ENCODE data around the gene KHDC3L.

Gene KHDC3L

GRCh38 chr6:73328790-73329189 lies 33.7 kb upstream of the KHDC3L start:
- Histone ChIP-seq H3K9me3 (ENCODE audit: severe bottlenecking) (no peaks in the 10 kb centered on the region), H3K4me3 (ENCODE audit: severe bottlenecking) (no peak overlapping the region), H3K36me3 (ENCODE audit: low read depth) (no peaks in the 10 kb centered on the region), H3K27ac (ENCODE audit: poor library complexity, severe bottlenecking) (no peak overlapping the region), H3K4me1 (ENCODE audit: insufficient read depth, poor library complexity, severe bottlenecking) (no peaks in the 10 kb centered on the region), H3K27me3 (ENCODE audit: insufficient read depth, poor library complexity, severe bottlenecking) (no peaks in the 10 kb centered on the region)
- TF ChIP-seq CTCF (IDR thresholded peaks at IDR 0.05; ENCODE audit: poor library complexity, severe bottlenecking) = no peak
- DNase-seq (ENCODE audit: low spot score) (no peak), ATAC-seq (ENCODE audit: low read depth) (no peak)

- H3K4me1 ChIP-seq (ENCODE audit: insufficient read depth, poor library complexity, severe bottlenecking) = no peaks in the 10 kb centered on the region
- no peak for TF ChIP-seq CTCF (IDR thresholded peaks at IDR 0.05; ENCODE audit: poor library complexity, severe bottlenecking)
- no peak overlapping the region for H3K27ac ChIP-seq (ENCODE audit: poor library complexity, severe bottlenecking)
- no peaks in the 10 kb centered on the region for H3K9me3 ChIP-seq (ENCODE audit: severe bottlenecking)
- DNase-seq (ENCODE audit: low spot score) (no peak), ATAC-seq (ENCODE audit: low read depth) (no peak)
- H3K36me3 ChIP-seq (ENCODE audit: low read depth) = no peaks in the 10 kb centered on the region
- no peak overlapping the region for H3K4me3 ChIP-seq (ENCODE audit: severe bottlenecking)
- H3K27me3 ChIP-seq (ENCODE audit: insufficient read depth, poor library complexity, severe bottlenecking) = no peaks in the 10 kb centered on the region
These were observed 33.3 kb upstream of the KHDC3L start for GRCh38 chr6:73329201-73329600.

GRCh38 chr6:73339340-73339739 lies 23.1 kb upstream of the KHDC3L start:
- no peak overlapping the region for H3K4me3 ChIP-seq (ENCODE audit: severe bottlenecking)
- H3K27ac ChIP-seq (ENCODE audit: poor library complexity, severe bottlenecking) = no peak overlapping the region
- H3K9me3 ChIP-seq (ENCODE audit: severe bottlenecking) = no peaks in the 10 kb centered on the region
- no peaks in the 10 kb centered on the region for H3K27me3 ChIP-seq (ENCODE audit: insufficient read depth, poor library complexity, severe bottlenecking)
- H3K4me1 ChIP-seq (ENCODE audit: insufficient read depth, poor library complexity, severe bottlenecking) = no peaks in the 10 kb centered on the region
- DNase-seq (ENCODE audit: low spot score) = no peak
- no peaks in the 10 kb centered on the region for H3K36me3 ChIP-seq (ENCODE audit: low read depth)
- peak; percentile 60; the same call in 2 of the 3 replicates for ATAC-seq (ENCODE audit: low read depth)
- no peak for TF ChIP-seq CTCF (IDR thresholded peaks at IDR 0.05; ENCODE audit: poor library complexity, severe bottlenecking)

GRCh38 chr6:73340048-73340447 lies 22.4 kb upstream of the KHDC3L start:
- H3K4me3 ChIP-seq (ENCODE audit: severe bottlenecking) = no peak overlapping the region
- H3K27me3 ChIP-seq (ENCODE audit: insufficient read depth, poor library complexity, severe bottlenecking) = no peaks in the 10 kb centered on the region
- H3K4me1 ChIP-seq (ENCODE audit: insufficient read depth, poor library complexity, severe bottlenecking) = no peaks in the 10 kb centered on the region
- H3K27ac ChIP-seq (ENCODE audit: poor library complexity, severe bottlenecking) = no peak overlapping the region
- peak; percentile 80 for ATAC-seq (ENCODE audit: low read depth)
- no peak for DNase-seq (ENCODE audit: low spot score)
- no peaks in the 10 kb centered on the region for H3K9me3 ChIP-seq (ENCODE audit: severe bottlenecking)
- H3K36me3 ChIP-seq (ENCODE audit: low read depth) = no peaks in the 10 kb centered on the region
- no peak for TF ChIP-seq CTCF (IDR thresholded peaks at IDR 0.05; ENCODE audit: poor library complexity, severe bottlenecking)

- no peak for TF ChIP-seq CTCF (IDR thresholded peaks at IDR 0.05; ENCODE audit: poor library complexity, severe bottlenecking)
- no peak for DNase-seq (ENCODE audit: low spot score)
- ATAC-seq (ENCODE audit: low read depth) = no peak
- H3K27ac ChIP-seq (ENCODE audit: poor library complexity, severe bottlenecking) = no peak overlapping the region
- H3K27me3 ChIP-seq (ENCODE audit: insufficient read depth, poor library complexity, severe bottlenecking) = no peaks in the 10 kb centered on the region
- no peaks in the 10 kb centered on the region for H3K36me3 ChIP-seq (ENCODE audit: low read depth)
- no peaks in the 10 kb centered on the region for H3K4me1 ChIP-seq (ENCODE audit: insufficient read depth, poor library complexity, severe bottlenecking)
- no peak overlapping the region for H3K4me3 ChIP-seq (ENCODE audit: severe bottlenecking)
- no peaks in the 10 kb centered on the region for H3K9me3 ChIP-seq (ENCODE audit: severe bottlenecking)
These were observed 21.1 kb upstream of the KHDC3L start for GRCh38 chr6:73341335-73341734.

Measured in RWPE2 (cell line).